GM21423 (cell line): Measurements from ENCODE around the gene LRRC4B.
"Not testable (repeated sequence)": the region's sequence is repeated elsewhere in the genome, so short reads cannot be mapped to it uniquely, and the experiment has no call there.

Experiments
- ATAC-seq: cut with Tn5 transposase; IDR thresholded peaks from one replicate; pipeline ENCODE4 v1.9.1; 2021; ENCODE audit warnings: mild to moderate bottlenecking, moderate library complexity; ENCODE audit not compliant: unreplicated experiment

LRRC4B gene

DNA sequence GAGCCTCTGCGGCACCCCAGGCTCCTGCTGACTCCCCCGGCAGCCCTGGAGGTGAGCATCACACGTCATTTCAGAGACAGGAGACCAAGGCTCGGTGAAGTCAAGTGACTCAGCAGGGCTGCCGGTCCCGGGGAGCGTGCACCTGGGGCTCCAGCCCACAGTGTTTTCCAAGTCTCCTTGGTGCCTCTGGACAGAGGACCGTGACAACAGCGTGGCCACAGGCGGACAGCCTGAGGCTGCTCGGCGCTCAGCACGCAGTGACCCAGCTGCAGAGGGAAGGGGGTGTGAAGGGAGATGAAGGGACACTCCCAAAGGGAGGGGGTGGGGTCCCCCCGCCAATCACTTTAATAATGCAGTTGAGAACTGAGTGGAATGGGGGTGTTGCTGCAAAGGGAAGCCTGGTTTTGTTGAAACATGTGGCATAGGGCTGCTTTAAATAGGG, 37.0 kb downstream of the LRRC4B start:
- ATAC-seq, result no peak

DNA sequence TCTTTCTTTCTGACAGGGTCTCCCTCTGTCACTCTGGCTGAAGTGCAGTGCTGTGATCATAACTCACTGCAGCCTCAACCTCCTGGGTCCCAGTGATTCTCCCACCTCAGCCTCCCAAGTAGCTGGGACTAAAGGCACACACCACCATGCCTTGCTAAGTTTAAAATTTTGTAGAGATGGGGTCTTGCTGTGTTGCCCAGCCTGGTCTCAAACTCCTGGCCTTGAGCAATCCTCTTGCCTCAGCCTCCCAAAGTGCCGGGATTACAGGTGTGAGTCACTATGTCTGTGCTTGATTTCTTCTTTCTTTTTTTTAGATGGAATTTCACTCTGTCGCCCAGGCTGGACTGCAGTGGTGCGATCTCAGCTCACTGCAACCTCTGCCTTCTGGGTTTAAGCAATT, 40.2 kb downstream of the LRRC4B start:
- not testable (repeated sequence) for ATAC-seq

DNA sequence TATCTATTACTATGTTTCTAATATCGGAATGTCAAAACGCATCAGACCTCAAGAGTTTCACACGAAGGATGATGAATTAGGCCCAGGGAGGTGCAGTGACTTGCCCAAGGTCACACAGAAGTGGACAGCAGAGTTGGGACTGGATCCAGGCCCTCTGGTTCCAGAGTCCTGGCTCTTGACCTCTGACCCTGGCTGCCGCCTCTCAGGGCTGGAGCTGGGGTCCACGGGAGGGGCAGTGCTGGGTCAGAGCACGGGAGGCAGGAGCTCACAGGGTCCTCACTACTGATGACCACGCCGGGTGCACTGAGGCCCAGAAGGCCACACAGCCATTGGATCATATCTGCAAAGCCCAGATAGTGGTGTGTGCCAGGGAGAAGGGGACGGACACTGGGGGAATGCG, 45.4 kb downstream of the LRRC4B start:
- no peak for ATAC-seq

DNA sequence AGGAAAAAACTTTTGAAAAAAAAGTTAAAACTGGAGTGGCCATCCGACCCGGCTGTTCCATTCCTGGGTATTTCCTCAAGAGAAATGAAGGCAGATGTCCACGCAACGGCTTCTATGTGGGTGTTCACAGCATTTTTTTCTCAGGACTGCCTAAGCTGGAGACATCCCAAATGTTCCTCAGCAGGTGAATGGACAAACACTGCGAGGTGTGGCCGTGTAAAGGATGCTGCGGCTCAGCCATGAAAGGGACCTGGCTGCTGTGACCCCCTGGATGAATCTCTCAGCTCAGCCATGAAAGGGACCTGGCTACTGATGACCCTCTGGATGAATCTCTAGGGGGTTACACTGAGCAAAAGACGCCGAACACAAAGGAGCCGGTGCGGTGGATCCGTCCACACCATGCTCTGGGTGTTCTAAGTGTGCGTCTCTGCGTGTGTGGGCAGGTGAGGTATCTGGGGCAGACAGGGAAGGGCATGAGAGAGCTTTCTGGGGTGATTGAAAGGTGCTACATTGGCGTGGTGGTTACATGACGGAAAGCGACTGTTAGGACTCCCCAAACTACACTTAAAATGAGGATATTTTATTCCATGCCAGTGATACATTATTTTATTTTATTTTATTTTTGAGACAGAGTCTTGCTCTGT, 47.3 kb downstream of the LRRC4B start:
- ATAC-seq, result no peak

DNA sequence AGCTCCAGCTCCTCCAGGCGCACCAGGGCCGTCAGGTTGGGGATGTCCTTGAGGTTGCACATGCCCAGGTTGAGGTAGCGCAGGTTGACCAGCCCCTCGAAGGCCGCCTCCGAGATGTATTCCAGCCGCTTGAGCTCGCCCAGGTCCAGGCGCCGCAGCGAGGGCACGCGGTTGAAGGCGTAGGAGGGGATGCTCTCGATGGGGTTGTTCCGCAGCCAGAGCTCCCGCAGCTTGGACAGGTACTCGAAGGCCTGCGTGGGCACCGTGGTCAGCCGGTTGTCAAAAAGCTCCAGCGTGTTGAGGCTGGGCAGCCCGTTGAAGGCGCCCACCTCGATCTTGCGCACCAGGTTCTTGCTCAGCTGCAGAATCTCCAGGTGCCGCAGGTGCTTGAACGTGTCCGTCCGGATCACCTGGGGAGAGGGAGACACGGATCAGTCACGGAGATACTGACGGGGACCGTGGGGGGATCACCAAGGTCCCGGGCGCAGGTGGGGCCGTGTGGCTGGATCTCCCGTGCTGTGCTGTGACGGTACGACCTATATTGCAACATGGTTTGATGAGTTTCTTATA, 49.1 kb downstream of the LRRC4B start:
- ATAC-seq, result no peak

DNA sequence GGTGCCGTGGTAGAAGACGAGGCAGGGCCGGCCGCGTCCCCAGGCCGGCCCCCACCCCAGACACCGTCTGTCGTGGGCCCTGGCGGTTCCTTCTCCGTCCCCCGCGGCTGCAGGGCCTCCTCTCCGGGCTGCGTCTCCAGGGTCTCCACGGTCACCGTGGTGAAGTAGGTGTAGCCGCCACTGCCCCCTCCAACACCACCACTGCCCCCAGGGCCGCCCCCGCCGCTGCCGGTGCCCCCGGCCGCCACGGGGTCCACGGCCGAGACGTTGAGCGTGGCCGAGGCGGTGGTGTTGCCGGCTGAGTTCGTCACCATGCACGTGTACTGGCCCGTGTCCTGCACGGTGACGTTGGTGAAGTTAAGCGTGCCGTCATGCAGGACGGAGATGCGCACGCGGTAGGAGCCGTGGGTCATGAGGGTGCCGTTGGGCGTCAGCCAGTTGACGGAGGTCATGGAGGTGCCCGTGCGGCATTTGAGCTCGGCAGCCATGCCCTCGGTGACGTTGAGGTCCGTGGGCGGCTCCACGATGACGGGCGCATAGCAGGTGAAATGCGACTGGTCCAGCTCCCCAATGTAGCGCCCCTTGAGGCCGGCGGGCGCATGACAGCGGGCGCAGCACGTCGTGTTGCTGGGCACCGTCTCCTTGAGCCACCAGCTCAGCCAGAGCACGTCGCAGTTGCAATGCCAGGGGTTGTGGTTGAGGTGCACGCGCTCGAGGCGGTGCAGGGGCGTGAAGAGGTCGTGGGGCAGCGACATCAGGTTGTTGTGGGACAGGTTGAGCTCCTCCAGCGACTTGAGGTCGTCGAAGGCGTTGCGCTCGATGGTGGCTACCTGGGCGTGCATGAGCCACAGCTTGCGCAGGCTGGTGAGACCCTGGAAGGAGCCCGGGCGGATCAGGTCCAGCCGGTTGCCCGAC, 49.9 kb downstream of the LRRC4B start:
- ATAC-seq, result no peak

DNA sequence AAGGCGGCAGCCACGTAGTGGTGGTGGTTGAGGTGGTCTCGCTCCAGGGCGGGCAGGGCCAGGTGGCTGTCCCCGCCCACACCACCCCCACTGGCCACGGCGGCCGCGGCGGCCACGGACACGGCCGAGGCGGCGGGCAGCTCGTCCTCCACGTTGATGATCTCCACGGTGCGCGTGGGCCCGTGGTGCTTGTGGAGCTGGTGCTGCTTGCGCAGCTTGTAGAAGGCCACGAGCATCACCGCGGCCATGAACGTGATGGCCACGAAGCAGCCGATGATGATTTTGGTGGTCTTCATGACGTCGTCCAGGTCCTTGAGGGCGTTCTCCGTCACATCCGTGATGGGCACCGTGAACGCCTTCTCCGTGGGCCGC, 50.5 kb downstream of the LRRC4B start:
- no peak for ATAC-seq

DNA sequence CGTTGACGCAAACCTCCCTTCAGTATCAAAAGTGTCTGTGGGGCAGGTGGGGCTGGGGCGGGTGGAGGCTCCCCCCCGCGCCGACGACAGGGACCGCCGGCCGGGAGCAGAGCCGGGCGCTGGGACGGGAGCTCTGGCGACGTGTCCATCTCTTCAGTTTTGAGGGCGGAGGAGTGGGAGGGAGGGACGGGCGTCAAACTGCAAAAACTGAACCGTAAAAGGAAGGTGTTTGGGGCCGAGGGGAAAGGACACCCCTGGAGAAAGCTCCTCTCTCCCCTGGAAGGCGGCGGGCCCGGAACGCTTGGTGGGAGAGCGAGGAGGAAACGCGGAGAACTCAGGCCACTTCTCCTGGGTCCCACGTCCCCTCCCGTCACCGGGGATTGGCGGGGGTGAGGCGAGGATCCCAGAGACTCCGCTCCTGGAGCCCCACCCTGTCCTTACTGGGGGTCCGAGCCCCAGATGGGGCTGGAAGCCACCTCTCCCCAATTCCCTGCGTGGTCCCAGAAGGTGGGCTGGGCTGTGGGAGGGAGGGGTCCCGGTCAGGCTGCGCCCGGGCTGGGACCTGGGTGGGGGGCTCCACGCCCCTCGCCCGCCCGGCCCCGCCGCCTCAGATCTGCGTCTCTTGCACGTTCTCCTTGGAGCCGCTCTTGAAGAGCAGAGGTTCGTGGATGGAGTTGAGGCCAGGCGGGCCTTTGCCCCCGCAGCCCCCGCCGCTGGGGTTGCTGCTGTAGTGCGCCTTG, 51.1 kb downstream of the LRRC4B start:
- ATAC-seq, result no peak

DNA sequence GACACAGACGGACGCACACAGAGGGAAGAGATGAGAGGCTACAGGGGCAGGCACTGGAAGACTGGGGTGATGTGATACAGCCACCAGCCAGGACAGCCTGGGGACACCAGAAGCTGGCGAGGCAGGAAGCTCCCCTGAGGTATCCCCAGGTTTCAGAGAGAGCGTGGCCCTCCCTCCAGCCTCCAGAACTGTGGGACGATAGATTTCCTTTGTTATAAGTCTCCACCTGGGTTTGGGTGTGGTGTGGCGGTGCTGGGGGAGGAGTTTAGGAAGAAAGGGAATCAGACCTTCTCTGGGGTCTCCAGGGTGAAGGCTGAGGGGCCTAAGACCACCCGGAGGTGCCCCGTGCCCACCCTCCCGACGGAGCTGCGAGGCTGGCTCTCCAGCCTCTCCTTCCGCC, 51.8 kb downstream of the LRRC4B start:
- no peak for ATAC-seq

DNA sequence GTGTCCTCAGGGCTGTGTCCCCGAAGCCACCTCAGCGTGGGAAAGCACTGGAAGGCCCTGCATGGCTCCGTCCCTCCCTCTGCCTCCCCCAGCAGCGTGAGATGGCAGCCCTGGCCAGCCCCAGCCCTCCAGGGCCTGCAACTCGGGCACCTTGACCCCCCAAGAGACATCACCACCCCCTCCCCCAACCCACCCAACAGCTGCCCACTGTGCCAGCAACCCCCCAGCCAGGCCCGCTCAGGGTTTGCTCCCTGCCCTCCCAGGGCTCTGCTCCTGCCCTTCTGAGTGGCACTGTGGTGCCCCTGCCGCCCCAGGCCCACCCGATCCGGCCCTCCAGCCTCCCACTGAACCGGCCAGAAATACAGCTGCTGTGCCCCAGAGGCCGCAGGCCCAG, 53.1 kb downstream of the LRRC4B start:
- no peak for ATAC-seq

DNA sequence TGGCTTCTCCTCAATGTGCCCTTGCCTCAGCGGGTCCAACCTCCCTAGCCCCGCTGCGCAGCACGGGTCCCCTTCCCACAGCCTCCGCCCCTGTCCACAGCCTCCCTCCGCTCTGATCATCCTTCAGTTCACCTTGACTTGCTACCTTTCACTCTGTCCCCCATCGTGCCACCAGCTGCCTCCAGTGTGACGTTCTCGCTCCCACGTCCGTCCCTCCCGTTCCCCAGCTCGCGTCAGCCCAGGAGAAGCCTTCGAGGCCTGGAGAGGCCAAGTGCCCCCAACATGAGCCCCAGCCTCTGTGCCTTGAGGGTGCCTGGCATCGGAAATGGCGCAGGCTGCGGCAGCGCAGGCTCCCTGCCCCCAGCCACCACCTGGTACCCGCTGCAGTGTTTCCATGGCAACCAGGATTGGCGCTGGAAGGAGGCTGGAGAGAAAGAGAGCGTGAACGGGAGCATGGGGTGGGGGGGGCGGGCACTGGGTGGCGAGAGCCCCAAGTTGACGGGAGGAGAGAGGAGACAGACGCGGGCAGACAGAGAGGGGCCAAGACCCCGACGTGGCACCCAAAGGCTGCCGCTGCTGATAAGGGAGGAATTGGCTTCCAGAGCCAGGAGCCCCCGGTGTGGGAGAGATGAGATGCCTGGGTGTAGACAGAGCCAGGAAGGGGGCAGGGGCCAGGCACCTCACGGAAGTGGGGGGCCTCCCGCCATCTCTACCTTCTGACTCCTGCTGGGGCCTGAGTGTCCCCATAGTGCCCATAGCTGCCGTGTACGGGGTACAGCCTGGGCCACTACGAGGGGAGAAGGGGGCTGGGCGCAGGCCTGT, 53.7 kb downstream of the LRRC4B start:
- no peak for ATAC-seq

DNA sequence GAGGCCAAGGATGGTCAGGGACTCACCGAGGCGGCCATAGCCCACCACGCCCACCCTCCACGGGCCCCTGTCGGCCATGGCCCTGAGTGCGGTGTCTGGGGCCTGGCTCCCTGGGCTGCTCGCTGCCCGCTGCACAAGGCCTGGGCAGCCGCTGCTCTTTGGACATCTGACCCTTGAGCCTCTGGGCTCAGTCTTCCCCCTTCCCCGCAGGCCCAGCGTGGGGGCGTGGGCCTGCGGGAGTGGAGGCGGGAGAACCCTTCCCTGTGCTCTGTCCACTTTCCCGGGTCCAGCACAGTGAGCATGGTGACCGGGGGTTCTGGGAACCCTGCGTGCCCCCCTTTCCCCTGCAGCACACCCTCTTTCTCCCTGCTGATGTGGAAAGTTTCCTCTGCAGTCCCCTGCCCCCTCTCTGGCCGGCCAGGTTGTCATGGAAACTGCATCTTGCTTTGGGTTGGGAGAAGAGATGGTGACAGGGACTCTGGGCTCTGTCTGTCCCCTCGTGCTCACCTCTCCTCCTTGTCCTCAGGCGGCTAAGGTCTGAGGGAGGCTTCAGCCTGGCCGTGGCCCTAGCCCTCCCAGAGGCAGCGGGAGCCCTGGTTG, 54.4 kb downstream of the LRRC4B start, which contains the start of gene ASPDH:
Gene ASPDH (minus strand): TSS at position 168 of the 600 bp plus-strand sequence. CDS start 90 bp downstream, at position 78.
- ATAC-seq, result no peak

DNA sequence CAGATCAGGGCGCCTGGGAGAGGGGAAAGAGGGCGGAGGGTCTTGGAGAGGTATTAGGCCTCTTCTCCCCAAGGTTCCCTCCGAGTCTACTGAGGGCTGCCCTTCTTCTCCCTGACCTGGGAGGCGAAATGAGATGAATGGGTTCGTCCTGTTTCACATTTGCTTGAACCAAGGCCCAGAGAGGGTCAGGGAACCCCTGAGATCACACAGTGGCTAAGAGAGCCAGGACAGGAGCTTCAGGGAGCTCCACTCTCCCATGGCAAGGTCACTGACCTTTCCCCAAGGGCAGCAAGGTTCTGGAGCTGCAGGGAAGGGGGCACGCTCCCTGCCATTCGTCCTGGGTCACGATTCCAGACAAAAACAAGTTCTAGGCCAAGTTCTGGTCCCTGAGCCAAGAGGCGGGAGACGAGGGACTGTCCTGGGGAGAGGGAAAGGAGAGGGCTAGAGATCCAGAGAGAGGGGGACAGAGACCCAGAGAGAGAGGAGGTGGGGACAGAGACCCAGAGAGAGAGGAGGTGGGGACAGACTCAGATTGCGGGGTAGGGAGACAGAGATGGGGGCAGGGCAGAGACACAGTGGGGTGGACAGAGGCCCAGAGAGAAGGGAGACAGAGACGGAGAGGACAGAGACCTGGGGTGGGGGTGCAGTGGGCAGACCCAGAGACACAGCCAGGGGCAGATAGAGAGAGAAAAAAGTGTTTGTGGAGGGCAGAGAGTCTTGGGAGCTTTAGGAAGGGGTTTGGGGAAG, 55.1 kb downstream of the LRRC4B start:
- ATAC-seq, result no peak

DNA sequence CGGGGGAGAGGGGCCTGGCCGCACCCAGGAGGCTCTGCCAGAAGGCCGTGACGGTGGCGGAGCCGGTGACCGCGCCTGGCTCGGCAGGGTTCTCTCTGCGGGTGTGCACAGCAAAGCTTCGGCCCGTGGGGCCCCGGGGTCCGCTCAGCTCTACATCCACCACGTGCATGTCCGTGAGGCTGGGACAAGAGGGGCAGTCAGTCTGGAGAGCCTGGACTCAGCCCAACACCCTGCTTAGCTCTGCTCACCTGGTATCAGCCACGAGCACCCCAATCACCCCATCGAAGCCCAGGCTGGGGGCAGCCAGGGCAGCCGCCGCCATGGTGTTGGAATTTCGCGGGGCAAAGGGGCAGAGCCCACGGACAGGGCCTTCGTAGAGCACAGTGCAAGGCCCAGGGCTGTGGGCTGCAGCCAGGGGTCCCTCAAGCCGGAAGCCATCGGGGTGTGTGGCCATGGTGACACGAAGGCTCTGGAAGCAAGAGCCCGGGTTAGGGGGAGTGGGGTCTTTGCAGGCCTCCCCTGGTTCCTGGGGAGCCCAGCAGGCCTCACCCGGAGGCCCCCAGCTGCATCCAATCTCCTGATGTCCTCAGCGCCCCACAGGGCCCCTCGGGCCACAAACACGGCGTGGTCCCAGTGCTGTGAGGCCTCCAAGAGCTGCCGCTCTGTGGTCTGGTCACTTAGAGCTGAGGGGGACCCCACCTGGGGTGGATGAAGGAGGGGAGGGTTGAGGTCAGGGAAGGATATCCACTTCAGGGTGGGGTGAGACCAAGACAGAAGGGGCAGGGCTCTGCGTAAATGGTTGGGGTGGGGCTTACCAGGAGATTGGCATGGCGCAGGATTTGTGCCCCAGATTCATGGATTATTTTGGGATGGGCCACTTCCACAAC, 55.9 kb downstream of the LRRC4B start:
- ATAC-seq, result no peak

DNA sequence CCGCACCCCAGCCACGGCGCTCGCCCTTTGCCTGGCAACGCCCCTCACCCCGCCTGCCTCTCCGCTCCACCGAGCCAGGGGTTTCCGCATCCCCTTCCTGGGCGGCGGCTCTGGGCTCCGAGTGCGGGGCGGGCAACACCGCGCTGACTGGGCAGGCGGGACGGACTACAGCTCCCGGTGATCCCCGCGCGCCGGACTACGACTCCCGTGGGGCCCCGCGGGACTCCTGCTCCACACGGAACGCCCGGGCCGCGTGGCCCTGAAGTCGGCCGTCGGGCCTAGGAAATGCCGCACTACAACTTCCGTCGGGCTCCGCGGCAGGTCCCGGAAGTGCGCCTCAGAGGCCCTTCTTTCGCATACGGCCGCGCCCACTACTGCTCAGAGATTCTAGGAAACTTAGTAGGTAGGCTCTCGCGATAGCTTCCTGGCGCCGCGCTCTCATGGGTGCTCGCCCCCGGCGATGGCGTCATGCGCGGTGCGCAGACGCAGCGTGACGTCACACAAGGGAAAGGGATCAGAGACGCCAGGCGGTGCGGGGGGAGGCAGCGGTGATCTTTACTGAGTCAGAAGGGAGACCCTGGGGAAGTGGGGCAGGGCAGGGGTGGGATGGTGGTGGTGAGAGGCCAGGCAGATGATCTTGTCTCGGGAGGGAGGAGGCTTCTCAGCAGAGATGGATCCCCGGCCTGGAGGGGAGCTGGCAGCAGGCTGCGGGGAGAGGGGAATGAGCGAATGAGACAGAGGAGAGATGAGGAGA, 57.0 kb downstream of the LRRC4B start, which contains the start of gene JOSD2:
Gene JOSD2 (minus strand): TSS at position 123 of the 754 bp plus-strand sequence. CDS start 760 bp downstream, outside the sequence.
- ATAC-seq, result peak; percentile 82

DNA sequence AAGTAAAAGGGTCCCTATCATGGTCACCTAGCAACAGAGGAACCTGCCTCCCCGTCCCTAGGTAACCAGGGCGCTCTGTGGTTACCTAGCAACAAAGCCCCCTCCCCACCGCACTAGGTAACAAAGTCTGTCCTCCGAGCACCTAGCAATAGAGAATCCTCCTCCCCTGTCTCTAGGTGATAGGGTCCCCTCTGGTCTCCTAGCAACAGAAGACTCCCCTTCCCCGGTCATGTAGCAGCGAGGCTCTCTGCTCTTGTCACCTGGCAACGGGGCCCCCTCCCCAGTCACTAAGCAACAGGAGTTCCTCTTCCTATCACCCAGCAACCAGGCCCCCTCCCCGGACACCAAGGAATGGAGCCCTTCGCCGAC, 57.6 kb downstream of the LRRC4B start:
- ATAC-seq, result no peak

DNA sequence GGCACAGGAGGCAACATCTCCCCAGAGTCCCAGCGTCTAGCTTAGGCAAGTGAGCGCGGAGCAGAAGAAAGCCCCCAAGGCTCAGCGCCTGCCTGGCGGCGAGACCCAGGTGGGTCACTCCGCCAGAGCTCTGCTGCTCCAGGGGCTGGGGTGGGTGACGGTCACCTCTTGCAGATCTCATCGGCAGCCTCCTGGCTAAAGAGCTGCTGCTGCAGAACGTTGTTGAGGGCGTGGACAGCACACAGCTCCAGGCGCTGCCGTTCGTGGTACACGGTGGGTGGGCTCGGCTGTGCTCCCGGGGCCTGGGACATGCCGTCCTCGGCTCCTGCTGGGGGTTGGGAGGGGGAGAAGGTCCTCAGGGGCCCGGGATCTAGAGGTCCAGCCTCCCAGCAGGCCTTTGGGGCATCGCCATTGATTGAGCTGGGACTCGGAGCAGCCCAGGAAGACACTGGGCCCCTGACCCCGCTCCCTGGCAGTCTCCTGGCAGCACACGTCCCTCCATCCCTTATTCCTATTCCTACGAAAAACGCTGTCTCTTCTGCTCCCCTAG, 58.0 kb downstream of the LRRC4B start:
- ATAC-seq, result no peak
